H9 (cell line): ENCODE measurements around the gene KRT81. TPM values are rescaled to one million over a fixed set of nuclear protein-coding genes. Genes with fewer than 3 reads are reported as not detected.

Experiments used
- DNase-seq: peaks from one replicate; pipeline ENCODE4 v3.0.0-alpha.2; 2017
- H2AFZ ChIP-seq: one replicate; pipeline ENCODE4 v1.6.1; 2013; ENCODE audit warnings: mild to moderate bottlenecking, low read length, control low read depth, moderate library complexity
- H2AK5ac ChIP-seq: 2 replicates; pipeline ENCODE4 v1.6.1; 2013; ENCODE audit warnings: low read length, control low read depth, mixed read lengths; ENCODE audit not compliant: insufficient read length
- H2BK120ac ChIP-seq: one replicate; pipeline ENCODE4 v1.6.1; 2013; ENCODE audit warnings: low read depth, mild to moderate bottlenecking, low read length, control low read depth, inconsistent platforms; ENCODE audit not compliant: poor library complexity, severe bottlenecking
- H2BK12ac ChIP-seq: 2 replicates; pipeline ENCODE4 v1.6.1; 2013; ENCODE audit warnings: low read length, control low read depth, mixed read lengths, low read depth; ENCODE audit not compliant: insufficient read length
- H2BK15ac ChIP-seq: 2 replicates; pipeline ENCODE4 v1.6.1; 2013; ENCODE audit warnings: low read depth, low read length, control low read depth
- H2BK20ac ChIP-seq: one replicate; pipeline ENCODE4 v1.6.1; 2013; ENCODE audit warnings: low read depth, mild to moderate bottlenecking, low read length, control low read depth, inconsistent platforms; ENCODE audit not compliant: poor library complexity, severe bottlenecking
- H2BK5ac ChIP-seq: 2 replicates; pipeline ENCODE4 v1.6.1; 2013; ENCODE audit warnings: low read length, control low read depth, mixed read lengths; ENCODE audit not compliant: insufficient read length
- H3K14ac ChIP-seq: 2 replicates; pipeline ENCODE4 v1.6.1; 2013; ENCODE audit warnings: low read length, control low read depth; ENCODE audit not compliant: insufficient read depth
- H3K18ac ChIP-seq: 2 replicates; pipeline ENCODE4 v1.6.1; 2013; ENCODE audit warnings: low read depth, mild to moderate bottlenecking, mixed read lengths, low read length, control low read depth; ENCODE audit not compliant: insufficient read length
- H3K23ac ChIP-seq: 2 replicates; pipeline ENCODE4 v1.6.1; 2013; ENCODE audit warnings: low read length, control low read depth, mixed read lengths, low read depth; ENCODE audit not compliant: insufficient read length
- H3K23me2 ChIP-seq: 2 replicates; pipeline ENCODE4 v1.6.1; 2013; ENCODE audit warnings: low read depth, mild to moderate bottlenecking, mixed read lengths, low read length, control low read depth; ENCODE audit not compliant: insufficient read length, poor library complexity, severe bottlenecking
- H3K27ac ChIP-seq: 2 replicates; pipeline ENCODE4 v1.5.1; 2013; ENCODE audit warnings: low read length, control low read depth, mixed read lengths, low read depth; ENCODE audit not compliant: insufficient read length
- H3K27me3 ChIP-seq: 2 replicates; pipeline ENCODE4 v1.6.1; 2013; ENCODE audit warnings: low read length, control low read depth, inconsistent platforms; ENCODE audit not compliant: insufficient read depth
- H3K4ac ChIP-seq: 2 replicates; pipeline ENCODE4 v1.6.1; 2013; ENCODE audit warnings: low read depth, mild to moderate bottlenecking, control low read depth, inconsistent platforms, low read length, moderate library complexity
- H3K4me1 ChIP-seq: 2 replicates; pipeline ENCODE4 v1.6.1; 2013; ENCODE audit warnings: low read length, control low read depth, inconsistent platforms; ENCODE audit not compliant: insufficient read depth
- H3K4me2 ChIP-seq: 2 replicates; pipeline ENCODE4 v1.6.1; 2013; ENCODE audit warnings: low read length, control low read depth, mixed read lengths; ENCODE audit not compliant: insufficient read length, insufficient read depth
- H3K56ac ChIP-seq: 2 replicates; pipeline ENCODE4 v1.6.1; 2013; ENCODE audit warnings: low read depth, mild to moderate bottlenecking, mixed read lengths, low read length, control low read depth; ENCODE audit not compliant: insufficient read length
- H3K79me1 ChIP-seq: 2 replicates; pipeline ENCODE4 v1.6.1; 2013; ENCODE audit warnings: low read depth, mild to moderate bottlenecking, moderate library complexity, low read length, control low read depth, inconsistent platforms; ENCODE audit not compliant: insufficient read depth, poor library complexity, severe bottlenecking
- H3K79me2 ChIP-seq: 2 replicates; pipeline ENCODE4 v1.6.1; 2013; ENCODE audit warnings: low read length, control low read depth, inconsistent platforms; ENCODE audit not compliant: insufficient read depth
- H3K9ac ChIP-seq: 2 replicates; pipeline ENCODE4 v1.6.1; 2013; ENCODE audit warnings: low read length, control low read depth, mixed read lengths; ENCODE audit not compliant: insufficient read length; ENCODE audit errors: extremely low read depth
- H3K9me3 ChIP-seq: one replicate; pipeline ENCODE4 v1.6.1; 2013; ENCODE audit warnings: low read depth, low read length, inconsistent platforms; ENCODE audit not compliant: control insufficient read depth
- H3T11ph ChIP-seq: one replicate; pipeline ENCODE4 v1.6.1; 2013; ENCODE audit warnings: mild to moderate bottlenecking, low read length, control low read depth, inconsistent platforms
- H4K20me1 ChIP-seq: one replicate; pipeline ENCODE4 v1.6.1; 2013; ENCODE audit not compliant: control insufficient read depth, insufficient read length, insufficient read depth
- H4K5ac ChIP-seq: 2 replicates; pipeline ENCODE4 v1.6.1; 2013; ENCODE audit warnings: low read depth, mild to moderate bottlenecking, mixed read lengths, low read length, control low read depth; ENCODE audit not compliant: insufficient read length
- H4K8ac ChIP-seq: replicated peaks from 2 replicates; pipeline ENCODE4 v1.6.1; 2013; ENCODE audit warnings: low read length, control low read depth, mixed read lengths, low read depth; ENCODE audit not compliant: insufficient read length
- H4K91ac ChIP-seq: 2 replicates; pipeline ENCODE4 v1.6.1; 2013; ENCODE audit warnings: low read depth, mild to moderate bottlenecking, moderate library complexity, mixed read lengths, low read length, control low read depth; ENCODE audit not compliant: insufficient read length
- H3K27ac Mint-ChIP-seq, 3 experiments: 2 replicates in 2 of 3; 3 replicates in 1 of 3; pipeline ENCODE4 v1.8.0; 2020 to 2021; ENCODE audit warnings: mixed read lengths in 3 of 3, mild to moderate bottlenecking in 1 of 3, moderate library complexity in 1 of 3
- H3K27me3 Mint-ChIP-seq: 2 replicates; pipeline ENCODE4 v1.8.0; 2021; ENCODE audit warnings: low read depth, mild to moderate bottlenecking, moderate library complexity, mixed read lengths
- H3K36me3 Mint-ChIP-seq, 3 experiments: 2 replicates in 2 of 3; 3 replicates in 1 of 3; pipeline ENCODE4 v1.8.0; 2020 to 2021; ENCODE audit warnings: low read depth in 3 of 3, mixed read lengths in 3 of 3; ENCODE audit not compliant: insufficient read depth in 1 of 3
- H3K4me1 Mint-ChIP-seq, 2 experiments: 2 replicates each; pipeline ENCODE4 v1.8.0; 2020; ENCODE audit warnings: mixed read lengths in 2 of 2
- H3K4me3 Mint-ChIP-seq, 2 experiments: 2 replicates in 1 of 2; 3 replicates in 1 of 2; pipeline ENCODE4 v1.8.0; 2020 to 2021; ENCODE audit warnings: mild to moderate bottlenecking in 2 of 2, mixed read lengths in 2 of 2, moderate library complexity in 1 of 2
- H3K9me3 Mint-ChIP-seq, 2 experiments: 2 replicates in 1 of 2; 3 replicates in 1 of 2; pipeline ENCODE4 v1.8.0; 2020; ENCODE audit warnings: mild to moderate bottlenecking in 2 of 2, mixed read lengths in 2 of 2, moderate library complexity in 1 of 2
- WGBS: extraction: QIAGEN DNeasy Blood & Tissue Kit; methylation state at CpG from one replicate; pipeline ENCODE4 v1.1.7; 2013; ENCODE audit warnings: missing lambda C conversion rate, low lambda C conversion rate, mixed read lengths; ENCODE audit not compliant: insufficient read length; ENCODE audit errors: extremely low coverage; 5-methylcytosine and 5-hydroxymethylcytosine counted together
- total RNA-seq: library from RNA; stranded (reverse); gene quantifications from 2 replicates; pipeline ENCODE4 v1.2.1, GENCODE V29; 2021
- TF ChIP-seq, protein P1 (sequence below): fragments of 200-600 bp; sonication (generic); conservative IDR thresholded peaks from 3 replicates; pipeline ENCODE4 v1.8.0; 2021; ENCODE audit warnings: antibody characterized with exemption, mild to moderate bottlenecking

The KRT81 gene
- total RNA-seq, 1 experiment from 2014 or later = not detected

DNA sequence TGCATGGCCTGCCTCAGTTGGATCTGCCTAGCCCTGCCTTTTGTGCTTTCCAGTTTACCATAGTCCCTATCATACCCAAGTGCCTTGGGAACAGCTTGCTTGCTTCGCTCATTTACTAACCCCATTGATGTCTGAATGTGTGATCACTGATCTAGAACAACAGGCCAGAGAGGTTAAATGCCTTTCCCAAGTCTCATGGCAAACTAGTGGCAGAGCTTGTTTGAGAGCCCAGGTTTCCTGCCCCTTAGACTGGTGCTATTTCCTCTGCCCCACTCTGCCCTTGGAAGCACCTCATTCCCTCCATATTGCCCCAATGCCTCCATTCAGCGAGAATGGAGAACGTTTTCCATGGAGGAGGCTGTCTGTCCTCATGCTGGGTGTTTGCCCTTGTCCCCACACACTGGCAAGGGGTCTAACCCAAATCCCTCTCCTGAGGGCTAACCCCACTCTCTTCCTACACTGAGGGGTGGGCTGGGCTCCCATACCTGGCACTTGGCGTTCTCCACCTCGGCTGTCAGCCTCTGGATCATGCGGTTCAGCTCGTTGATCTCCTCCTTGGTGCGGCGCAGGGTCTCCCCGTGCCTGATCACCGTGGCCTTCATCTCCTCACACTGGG lies 38.5 kb downstream of the KRT81 start:
- DNase-seq = no peak
- Histone ChIP-seq H4K5ac (no peak overlapping the region), H3K9ac (no peak overlapping the region), H4K20me1 (no peaks in the 10 kb centered on the region), H3K4me2 (no peak overlapping the region), H3K23me2 (no peaks in the 10 kb centered on the region), H3K27me3 (no peaks in the 10 kb centered on the region; the same call in 1 of the 2 replicates), H3T11ph (no peak overlapping the region), H2AFZ (no peak overlapping the region), H3K79me2 (no peaks in the 10 kb centered on the region), H3K14ac (no peak overlapping the region), H2BK120ac (no peak overlapping the region), H3K27ac (no peak overlapping the region), H3K56ac (no peak overlapping the region), H3K4ac (no peak overlapping the region), H3K9me3 (no peaks in the 10 kb centered on the region), H2BK5ac (no peak overlapping the region), H2AK5ac (no peak overlapping the region), H2BK20ac (no peak overlapping the region), H3K18ac (no peak overlapping the region), H3K79me1 (no peaks in the 10 kb centered on the region), H4K8ac (no peak overlapping the region), H3K23ac (no peak overlapping the region), H2BK15ac (no peak overlapping the region), H4K91ac (no peak overlapping the region), H3K4me1 (no peaks in the 10 kb centered on the region), H2BK12ac (no peak overlapping the region)
- no peak overlapping the region for H3K4me3 Mint-ChIP-seq
- peaks cover 88% of the 10 kb centered on the region for H3K27me3 Mint-ChIP-seq
- H3K4me1 Mint-ChIP-seq = peaks cover 22 to 27% of the 10 kb centered on the region in 2 experiments
- no peaks in the 10 kb centered on the region for H3K9me3 Mint-ChIP-seq
- no CpG with 5 or more reads among the region's 11 CpGs for WGBS
- no peaks in the 10 kb centered on the region for H3K36me3 Mint-ChIP-seq
- H3K27ac Mint-ChIP-seq = no peak overlapping the region
- TF ChIP-seq, protein P1, sequence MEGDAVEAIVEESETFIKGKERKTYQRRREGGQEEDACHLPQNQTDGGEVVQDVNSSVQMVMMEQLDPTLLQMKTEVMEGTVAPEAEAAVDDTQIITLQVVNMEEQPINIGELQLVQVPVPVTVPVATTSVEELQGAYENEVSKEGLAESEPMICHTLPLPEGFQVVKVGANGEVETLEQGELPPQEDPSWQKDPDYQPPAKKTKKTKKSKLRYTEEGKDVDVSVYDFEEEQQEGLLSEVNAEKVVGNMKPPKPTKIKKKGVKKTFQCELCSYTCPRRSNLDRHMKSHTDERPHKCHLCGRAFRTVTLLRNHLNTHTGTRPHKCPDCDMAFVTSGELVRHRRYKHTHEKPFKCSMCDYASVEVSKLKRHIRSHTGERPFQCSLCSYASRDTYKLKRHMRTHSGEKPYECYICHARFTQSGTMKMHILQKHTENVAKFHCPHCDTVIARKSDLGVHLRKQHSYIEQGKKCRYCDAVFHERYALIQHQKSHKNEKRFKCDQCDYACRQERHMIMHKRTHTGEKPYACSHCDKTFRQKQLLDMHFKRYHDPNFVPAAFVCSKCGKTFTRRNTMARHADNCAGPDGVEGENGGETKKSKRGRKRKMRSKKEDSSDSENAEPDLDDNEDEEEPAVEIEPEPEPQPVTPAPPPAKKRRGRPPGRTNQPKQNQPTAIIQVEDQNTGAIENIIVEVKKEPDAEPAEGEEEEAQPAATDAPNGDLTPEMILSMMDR = no peak
